SK-N-MC (cell line): ENCODE results near the gene CCNF.

Experiments
- EZH2 ChIP-seq: fragments of 200-600 bp; sonication (generic); IDR thresholded peaks from one replicate; pipeline ENCODE4 v1.6.1; 2017; ENCODE audit warnings: antibody characterized with exemption
- POLR2AphosphoS5 ChIP-seq: IDR thresholded peaks from 2 replicates; pipeline ENCODE4 v1.6.1; 2012; ENCODE audit warnings: mild to moderate bottlenecking, low read depth, low read length, borderline replicate concordance

DNA sequence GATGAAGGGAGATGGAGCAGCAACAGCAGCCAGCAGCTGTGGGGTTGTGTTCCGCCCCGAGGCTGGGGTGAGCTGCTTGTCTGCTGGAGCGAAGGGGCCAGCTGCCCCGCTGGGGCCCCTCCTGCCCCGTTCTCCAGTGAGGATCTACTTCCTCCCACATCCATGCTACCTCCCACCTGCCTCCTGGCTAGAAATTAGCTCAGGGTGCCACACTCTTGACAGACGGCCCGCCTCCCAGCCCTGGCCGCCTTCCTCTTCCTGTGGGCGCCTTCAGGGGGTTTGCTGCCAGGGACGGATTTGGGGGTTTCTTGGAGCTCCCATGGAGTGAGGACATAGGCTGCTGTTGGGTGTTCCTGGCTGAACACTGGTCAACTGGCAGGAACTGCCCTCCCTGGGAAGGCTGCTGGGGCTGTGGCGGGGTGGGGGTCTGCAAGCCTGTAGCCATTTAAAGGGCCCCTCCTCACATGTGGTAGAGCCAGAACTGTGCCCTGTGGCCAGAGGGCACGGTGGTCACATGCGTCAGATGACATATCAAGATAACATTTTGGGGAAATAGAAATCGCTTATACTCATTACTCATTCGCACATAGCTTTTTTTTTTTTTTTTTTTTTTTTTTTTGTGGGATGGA is 58.8 kb downstream of the CCNF start:
- TF ChIP-seq EZH2 (no peak), POLR2AphosphoS5 (no peak)
